Stomach (tissue), 4 donors: ENCODE data around the gene ARL2BP.

Experiments used
- CTCF ChIP-seq, 7 experiments: fragments of 450-650 bp in 4 of 7; fragments of 200-600 bp in 3 of 7; sonication (generic) in 3 of 7; IDR thresholded peaks; one replicate each; pipeline ENCODE4 v1.5.1; 2016 to 2019; ENCODE audit warnings: antibody characterized with exemption in 7 of 7, control low read depth in 2 of 7, mild to moderate bottlenecking in 1 of 7
- EP300 ChIP-seq: sonication (generic); formaldehyde crosslinking; IDR thresholded peaks from one replicate; pipeline ENCODE4 v1.6.1; 2017; ENCODE audit warnings: antibody characterized with exemption
- POLR2A ChIP-seq, 4 donors: fragments of 450-650 bp; IDR thresholded peaks; one replicate each; pipeline ENCODE4 v1.6.1; 2016; ENCODE audit warnings: antibody characterized with exemption in 4 of 4, control low read depth in 2 of 4, mild to moderate bottlenecking in 1 of 4, moderate library complexity in 1 of 4
- POLR2AphosphoS5 ChIP-seq, 3 donors: sonication (generic); formaldehyde crosslinking; IDR thresholded peaks; one replicate each; pipeline ENCODE4 v1.6.1; 2016; ENCODE audit warnings: antibody characterized with exemption in 3 of 3

- TF ChIP-seq CTCF (IDR thresholded peaks at IDR 0.05): no peak
- no peak for TF ChIP-seq EP300
- no peak for TF ChIP-seq POLR2A (IDR thresholded peaks at IDR 0.05)
- TF ChIP-seq POLR2AphosphoS5 (IDR thresholded peaks at IDR 0.05): no peak
Measured at GRCh38 chr16:57266531-57267260, 21.6 kb downstream of the ARL2BP start.
